Uterus (tissue), 2 donors: ENCODE results near the gene EIF4B.
A peak's percentile ranks its signal among the peaks of the same experiment; 100 is the strongest.

Source experiments
- POLR2A ChIP-seq, 2 donors: fragments of 450-650 bp; IDR thresholded peaks; one replicate each; pipeline ENCODE4 v1.6.1; 2016; ENCODE audit warnings: antibody characterized with exemption in 2 of 2, mild to moderate bottlenecking in 1 of 2, moderate library complexity in 1 of 2
- TF ChIP-seq, protein P1 (sequence below), 4 experiments: fragments of 200-600 bp in 2 of 4; fragments of 450-650 bp in 2 of 4; sonication (generic) in 2 of 4; IDR thresholded peaks; one replicate each; pipeline ENCODE4 v1.5.1; 2016 to 2019; ENCODE audit warnings: antibody characterized with exemption in 4 of 4, mild to moderate bottlenecking in 2 of 4, moderate library complexity in 1 of 4

DNA sequence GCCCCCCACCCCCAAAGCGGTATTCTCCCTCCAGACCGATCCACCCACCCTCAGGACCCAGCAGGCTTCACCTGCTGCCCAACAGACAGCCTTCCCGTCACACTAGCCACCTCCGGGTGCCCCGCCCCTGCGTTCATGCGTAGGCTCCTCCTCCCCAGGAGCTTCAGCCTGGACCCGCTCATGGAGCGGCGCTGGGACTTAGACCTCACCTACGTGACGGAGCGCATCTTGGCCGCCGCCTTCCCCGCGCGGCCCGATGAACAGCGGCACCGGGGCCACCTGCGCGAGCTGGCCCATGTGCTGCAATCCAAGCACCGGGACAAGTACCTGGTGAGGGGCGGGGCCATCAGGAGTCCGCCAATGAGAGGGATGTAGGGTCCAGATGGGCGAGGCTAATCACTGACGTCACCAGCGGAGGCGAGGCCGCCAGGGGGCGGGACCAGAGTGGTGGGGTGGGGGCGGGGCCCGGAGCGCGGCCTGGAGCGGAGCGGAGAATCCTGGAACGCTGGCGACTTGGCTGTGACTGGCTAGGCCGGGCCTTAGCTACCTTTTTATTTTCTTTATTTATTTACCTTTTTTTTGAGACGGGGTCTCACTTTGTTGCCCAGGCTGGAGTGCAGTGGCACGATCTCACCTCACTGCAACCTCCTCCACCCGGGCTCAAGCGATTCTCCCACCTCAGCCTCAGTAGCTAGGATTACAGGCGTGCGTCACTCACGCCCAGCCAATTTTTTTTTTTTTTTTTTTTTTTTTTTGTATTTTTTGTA is 48.0 kb downstream of the EIF4B start:
- TF ChIP-seq, protein P1, sequence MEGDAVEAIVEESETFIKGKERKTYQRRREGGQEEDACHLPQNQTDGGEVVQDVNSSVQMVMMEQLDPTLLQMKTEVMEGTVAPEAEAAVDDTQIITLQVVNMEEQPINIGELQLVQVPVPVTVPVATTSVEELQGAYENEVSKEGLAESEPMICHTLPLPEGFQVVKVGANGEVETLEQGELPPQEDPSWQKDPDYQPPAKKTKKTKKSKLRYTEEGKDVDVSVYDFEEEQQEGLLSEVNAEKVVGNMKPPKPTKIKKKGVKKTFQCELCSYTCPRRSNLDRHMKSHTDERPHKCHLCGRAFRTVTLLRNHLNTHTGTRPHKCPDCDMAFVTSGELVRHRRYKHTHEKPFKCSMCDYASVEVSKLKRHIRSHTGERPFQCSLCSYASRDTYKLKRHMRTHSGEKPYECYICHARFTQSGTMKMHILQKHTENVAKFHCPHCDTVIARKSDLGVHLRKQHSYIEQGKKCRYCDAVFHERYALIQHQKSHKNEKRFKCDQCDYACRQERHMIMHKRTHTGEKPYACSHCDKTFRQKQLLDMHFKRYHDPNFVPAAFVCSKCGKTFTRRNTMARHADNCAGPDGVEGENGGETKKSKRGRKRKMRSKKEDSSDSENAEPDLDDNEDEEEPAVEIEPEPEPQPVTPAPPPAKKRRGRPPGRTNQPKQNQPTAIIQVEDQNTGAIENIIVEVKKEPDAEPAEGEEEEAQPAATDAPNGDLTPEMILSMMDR (IDR thresholded peaks at IDR 0.05): peak in 1 of 4 experiments; percentile 23
- TF ChIP-seq POLR2A (IDR thresholded peaks at IDR 0.05): peak; percentile 68 to 84
